ENCODE measurements around the gene RPA1. TPM values are rescaled to one million over a fixed set of nuclear protein-coding genes. Genes with fewer than 3 reads are reported as not detected.
"Not testable (repeated sequence)": the region's sequence is repeated elsewhere in the genome, so short reads cannot be mapped to it uniquely, and the experiment has no call there.

RPA1 gene
- total RNA-seq, 2 donors from 2014 or later, result 63.4 to 105 TPM

- peaks cover 3% of the 10 kb centered on the region for H3K36me3 ChIP-seq
- H3K9ac ChIP-seq (ENCODE audit: low read depth in 2 of 2, low read length in 2 of 2), result no peak overlapping the region
- no peaks in the 10 kb centered on the region for H3K9me3 ChIP-seq
- no peaks in the 10 kb centered on the region for H3K27me3 ChIP-seq
- intact Hi-C loops (cut with DNase I), result no loop called here
- no peak overlapping the region for H3K4me3 ChIP-seq
- H3K4me1 ChIP-seq, result no peaks in the 10 kb centered on the region
- no peak for TF ChIP-seq CTCF (IDR thresholded peaks at IDR 0.05)
- no peak overlapping the region for H3K27ac ChIP-seq
- no peak for DNase-seq
These were observed 26.5 kb upstream of the RPA1 start for GRCh38 chr17:1803280-1803679.

- H3K9ac ChIP-seq (ENCODE audit: low read depth in 2 of 2, low read length in 2 of 2), result no peak overlapping the region
- DNase-seq, result no peak
- no peaks in the 10 kb centered on the region for H3K4me1 ChIP-seq
- intact Hi-C loops (cut with DNase I), result no loop called here
- H3K27ac ChIP-seq, result no peak overlapping the region
- no peak overlapping the region for H3K4me3 ChIP-seq
- peaks cover 3% of the 10 kb centered on the region for H3K36me3 ChIP-seq
- H3K27me3 ChIP-seq, result no peaks in the 10 kb centered on the region
- TF ChIP-seq CTCF (IDR thresholded peaks at IDR 0.05), result no peak
- H3K9me3 ChIP-seq, result no peaks in the 10 kb centered on the region
These were observed 21.9 kb upstream of the RPA1 start for GRCh38 chr17:1807890-1808289.

GRCh38 chr17:1808644-1809043, 21.2 kb upstream of the RPA1 start:
- Histone ChIP-seq H3K9ac (ENCODE audit: low read depth in 2 of 2, low read length in 2 of 2) (no peak overlapping the region), H3K9me3 (no peaks in the 10 kb centered on the region), H3K4me3 (no peak overlapping the region), H3K4me1 (no peaks in the 10 kb centered on the region), H3K36me3 (peaks cover 3% of the 10 kb centered on the region), H3K27me3 (no peaks in the 10 kb centered on the region), H3K27ac (no peak overlapping the region)
- no peak for DNase-seq
- TF ChIP-seq CTCF (IDR thresholded peaks at IDR 0.05), result no peak
- intact Hi-C loops (cut with DNase I), result no loop called here

GRCh38 chr17:1809815-1810214, 20.0 kb upstream of the RPA1 start:
- H3K4me1 ChIP-seq; DNase-seq; H3K27ac ChIP-seq; H3K36me3 ChIP-seq; H3K27me3 ChIP-seq; H3K9ac ChIP-seq (ENCODE audit: low read depth in 2 of 2, low read length in 2 of 2); H3K9me3 ChIP-seq; intact Hi-C loops (cut with DNase I); H3K4me3 ChIP-seq: not testable (repeated sequence)

DNA sequence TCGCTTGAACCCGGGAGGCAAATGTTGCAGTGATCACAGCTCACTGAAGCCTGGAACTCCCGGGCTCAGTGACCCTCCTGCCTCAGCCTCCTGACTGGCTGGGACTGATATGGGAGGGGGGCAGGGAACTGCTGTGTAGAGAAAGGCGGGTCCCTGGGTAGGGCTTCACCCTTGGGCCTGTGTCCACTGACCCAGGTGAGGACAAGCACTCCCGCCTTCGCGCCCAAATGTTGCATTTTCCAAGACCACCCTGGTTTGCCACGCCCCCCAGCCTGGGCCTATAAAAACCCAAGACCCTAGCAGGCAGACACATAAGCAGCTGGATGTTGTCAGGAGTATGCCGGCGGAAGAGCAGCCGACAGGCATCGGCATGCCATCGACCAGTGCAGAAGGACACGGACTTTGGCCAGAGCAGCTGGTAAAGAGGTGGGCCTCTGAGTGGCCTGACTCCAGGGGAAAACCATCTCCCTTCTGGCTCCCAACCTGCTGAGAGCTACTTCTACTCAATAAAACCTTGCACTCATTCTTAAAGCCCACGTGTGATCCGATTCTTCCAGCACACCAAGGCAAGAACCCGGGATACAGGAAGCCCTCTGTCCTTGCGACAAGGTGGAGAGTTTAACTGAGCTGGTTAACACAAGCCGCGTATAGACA, 19.2 kb upstream of the RPA1 start:
- H3K4me3 ChIP-seq, result no peak overlapping the region
- H3K27ac ChIP-seq, result no peak overlapping the region
- peaks cover 3% of the 10 kb centered on the region for H3K36me3 ChIP-seq
- DNase-seq, result no peak
- intact Hi-C loops (cut with DNase I), result no loop called here
- no peaks in the 10 kb centered on the region for H3K4me1 ChIP-seq
- H3K9me3 ChIP-seq, result no peaks in the 10 kb centered on the region
- H3K9ac ChIP-seq (ENCODE audit: low read depth in 2 of 2, low read length in 2 of 2), result no peak overlapping the region
- no peaks in the 10 kb centered on the region for H3K27me3 ChIP-seq
- TF ChIP-seq CTCF (IDR thresholded peaks at IDR 0.05), result no peak

DNA sequence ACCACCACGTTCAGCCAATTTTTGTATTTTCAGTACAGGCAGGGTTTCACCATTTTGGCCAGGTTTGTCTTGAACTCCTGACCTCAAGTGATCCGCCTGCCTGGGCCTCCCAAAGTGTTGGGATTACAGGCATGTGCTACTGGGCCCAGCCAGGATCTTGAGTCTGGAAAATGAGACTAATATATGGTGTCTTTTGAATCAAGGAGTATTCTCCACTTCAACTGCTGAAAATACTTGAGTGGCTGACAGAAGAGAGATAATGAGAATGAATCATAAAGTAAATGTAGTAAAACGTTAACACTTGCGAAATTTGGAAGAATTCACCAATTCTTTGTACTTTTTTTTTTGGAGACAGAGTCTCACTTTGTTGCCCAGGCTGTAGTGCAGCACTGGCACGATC, 16.7 kb upstream of the RPA1 start:
- H3K4me1 ChIP-seq, result no peaks in the 10 kb centered on the region
- H3K27ac ChIP-seq, result no peak overlapping the region
- no peaks in the 10 kb centered on the region for H3K9me3 ChIP-seq
- TF ChIP-seq CTCF (IDR thresholded peaks at IDR 0.05), result no peak
- peaks cover 3% of the 10 kb centered on the region for H3K36me3 ChIP-seq
- H3K27me3 ChIP-seq, result no peaks in the 10 kb centered on the region
- intact Hi-C loops (cut with DNase I), result no loop called here
- H3K4me3 ChIP-seq, result no peak overlapping the region
- H3K9ac ChIP-seq (ENCODE audit: low read depth in 2 of 2, low read length in 2 of 2), result no peak overlapping the region
- DNase-seq, result no peak

All from colonic mucosa (tissue), 4 donors.